ENCODE measurements around the gene PCNA. TPM values are rescaled to one million over a fixed set of nuclear protein-coding genes. Genes with fewer than 3 reads are reported as not detected.

Gene PCNA
- total and polyA plus RNA-seq, 2 experiments from 2014 or later, result 353 to 428 TPM

GRCh38 chr20:5096463-5096862 lies 23.3 kb downstream of the PCNA start:
- Mint-ChIP-seq H3K36me3 (ENCODE audit: low read depth) (peaks cover 37% of the 10 kb centered on the region), H3K9me3 (no peaks in the 10 kb centered on the region), H3K27me3 (ENCODE audit: insufficient read depth, low read depth, poor library complexity) (peaks cover 2% of the 10 kb centered on the region), H3K27ac (no peak overlapping the region), H3K4me1 (no peaks in the 10 kb centered on the region), H3K4me3 (no peak overlapping the region)
- Histone ChIP-seq H2AFZ (no peak overlapping the region), H3K4me2 (no peak overlapping the region), H3F3A (replicated peaks; ENCODE audit: low read depth) (peaks cover under 1% of the 10 kb centered on the region), H3K4me3 (no peak overlapping the region), H3K36me3 (ENCODE audit: insufficient read depth) (peaks cover 14% of the 10 kb centered on the region), H3K9me2 (ENCODE audit: insufficient read depth) (no peaks in the 10 kb centered on the region), H3K79me2 (replicated peaks; ENCODE audit: insufficient read depth) (no peaks in the 10 kb centered on the region), H3K27ac (ENCODE audit: low read depth) (no peak overlapping the region), H4K20me1 (replicated peaks; ENCODE audit: insufficient read depth) (peaks cover 3% of the 10 kb centered on the region; the same call in 1 of the 2 replicates), H3K27me3 (ENCODE audit: insufficient read depth) (no peaks in the 10 kb centered on the region), H3K4me1 (ENCODE audit: insufficient read depth) (no peaks in the 10 kb centered on the region)
- TF ChIP-seq ZNF462 (CRISPR knock-in tag; IDR thresholded peaks at IDR 0.05) (no peak), EZH2 (IDR thresholded peaks at IDR 0.05; ENCODE audit: low read depth, unreplicated experiment) (no peak), STAT1 (IDR thresholded peaks at IDR 0.05; ENCODE audit: unreplicated experiment) (no peak), NANOG (IDR thresholded peaks at IDR 0.05; ENCODE audit: borderline replicate concordance) (no peak), CREB1 (CRISPR knock-in tag; IDR thresholded peaks at IDR 0.05; ENCODE audit: low read depth) (no peak), ZNF114 (CRISPR knock-in tag; IDR thresholded peaks at IDR 0.05) (no peak), CTCF (conservative IDR thresholded peaks at IDR 0.05; ENCODE audit: low read depth in 2 of 2) (no peak), JUNB (IDR thresholded peaks at IDR 0.05; ENCODE audit: unreplicated experiment) (no peak)
- DNase-seq (ENCODE audit: low spot score), result no peak
- ATAC-seq, result no peak
